Natural killer cell (primary cell): ENCODE results near the gene PEX26. TPM values are rescaled to one million over a fixed set of nuclear protein-coding genes. Genes with fewer than 3 reads are reported as not detected.

Source experiments
- ATAC-seq, 3 donors: fragments of 150-1000 bp in 2 of 3; fragments of 200-7000 bp in 1 of 3; cut with Tn5 transposase; 1 replicate in 1 of 3; 2 replicates in 2 of 3; pipeline ENCODE4 v1.10.0; 2021; ENCODE audit warnings: mild to moderate bottlenecking in 2 of 3, moderate library complexity in 2 of 3
- DNase-seq, 2 donors: peaks; one replicate each; pipeline versions ENCODE4 v3.0.0 to v3.0.0-alpha.2; 2013 to 2021; ENCODE audit warnings: mixed read lengths in 1 of 2
- H3K27ac ChIP-seq: one replicate; pipeline ENCODE4 v1.5.1; 2013; ENCODE audit warnings: mild to moderate bottlenecking, low read length
- H3K27me3 ChIP-seq: one replicate; pipeline ENCODE4 v1.6.1; 2013; ENCODE audit warnings: low read length; ENCODE audit not compliant: control insufficient read depth, insufficient read depth
- H3K36me3 ChIP-seq: one replicate; pipeline ENCODE4 v1.6.1; 2013; ENCODE audit warnings: low read length; ENCODE audit not compliant: control insufficient read depth, insufficient read depth
- H3K4me1 ChIP-seq: one replicate; pipeline ENCODE4 v1.6.1; 2013; ENCODE audit warnings: low read length; ENCODE audit not compliant: control insufficient read depth, insufficient read depth
- H3K4me3 ChIP-seq: one replicate; pipeline ENCODE4 v1.5.1; 2013; ENCODE audit warnings: low read length
- H3K9me3 ChIP-seq: one replicate; pipeline ENCODE4 v1.6.1; 2013; ENCODE audit warnings: low read length; ENCODE audit not compliant: control insufficient read depth, insufficient read depth
- H3K27ac Mint-ChIP-seq, 2 donors: one replicate each; pipeline ENCODE4 v1.8.0; 2022; ENCODE audit warnings: mild to moderate bottlenecking in 2 of 2, mixed read lengths in 2 of 2, moderate library complexity in 1 of 2
- H3K27me3 Mint-ChIP-seq, 2 donors: one replicate each; pipeline ENCODE4 v1.8.0; 2022; ENCODE audit warnings: low read depth in 2 of 2, mixed read lengths in 2 of 2
- H3K36me3 Mint-ChIP-seq: one replicate; pipeline ENCODE4 v1.8.0; 2022; ENCODE audit warnings: mixed read lengths
- H3K4me1 Mint-ChIP-seq, 2 donors: one replicate each; pipeline ENCODE4 v1.8.0; 2022; ENCODE audit warnings: mixed read lengths in 2 of 2
- H3K4me3 Mint-ChIP-seq: one replicate; pipeline ENCODE4 v1.8.0; 2022; ENCODE audit warnings: mild to moderate bottlenecking, moderate library complexity, mixed read lengths
- H3K9me3 Mint-ChIP-seq, 2 donors: one replicate each; pipeline ENCODE4 v1.8.0; 2022; ENCODE audit warnings: mixed read lengths in 2 of 2
- WGBS: methylation state at CpG from one replicate; pipeline ENCODE4 v1.1.7; 2013; ENCODE audit warnings: missing lambda C conversion rate; ENCODE audit not compliant: insufficient coverage; 5-methylcytosine and 5-hydroxymethylcytosine counted together
- intact Hi-C: fragments of 100-400 bp; cut with micrococcal nuclease; formaldehyde crosslinking; loops from one replicate; pipeline ENCODE4 v1.14.2; 2022
- total RNA-seq, 4 donors: library from RNA; stranded (reverse); fragments of 120-200 nt in 1 of 4; gene quantifications; one replicate each; pipeline versions ENCODE4 v1.2.3 to v1.2.4, GENCODE V29; 2013 to 2022
- TF ChIP-seq, protein P1 (sequence below): fragments of 200-600 bp; IDR thresholded peaks from one replicate; pipeline ENCODE4 v1.8.0; 2022; ENCODE audit warnings: antibody characterized with exemption

PEX26 gene
- total RNA-seq, 3 donors from 2014 or later (not counting 1 experiment from before 2014, with no cell fraction given), result 27.6 to 37.4 (median 31.2) TPM

GRCh38 chr22:18110954-18111758, 33.4 kb downstream of the PEX26 start:
- no peak for DNase-seq
- intact Hi-C loops, result no loop called here
- H3K9me3 Mint-ChIP-seq, result no peaks in the 10 kb centered on the region
- H3K9me3 ChIP-seq, result no peaks in the 10 kb centered on the region
- TF ChIP-seq, protein P1, sequence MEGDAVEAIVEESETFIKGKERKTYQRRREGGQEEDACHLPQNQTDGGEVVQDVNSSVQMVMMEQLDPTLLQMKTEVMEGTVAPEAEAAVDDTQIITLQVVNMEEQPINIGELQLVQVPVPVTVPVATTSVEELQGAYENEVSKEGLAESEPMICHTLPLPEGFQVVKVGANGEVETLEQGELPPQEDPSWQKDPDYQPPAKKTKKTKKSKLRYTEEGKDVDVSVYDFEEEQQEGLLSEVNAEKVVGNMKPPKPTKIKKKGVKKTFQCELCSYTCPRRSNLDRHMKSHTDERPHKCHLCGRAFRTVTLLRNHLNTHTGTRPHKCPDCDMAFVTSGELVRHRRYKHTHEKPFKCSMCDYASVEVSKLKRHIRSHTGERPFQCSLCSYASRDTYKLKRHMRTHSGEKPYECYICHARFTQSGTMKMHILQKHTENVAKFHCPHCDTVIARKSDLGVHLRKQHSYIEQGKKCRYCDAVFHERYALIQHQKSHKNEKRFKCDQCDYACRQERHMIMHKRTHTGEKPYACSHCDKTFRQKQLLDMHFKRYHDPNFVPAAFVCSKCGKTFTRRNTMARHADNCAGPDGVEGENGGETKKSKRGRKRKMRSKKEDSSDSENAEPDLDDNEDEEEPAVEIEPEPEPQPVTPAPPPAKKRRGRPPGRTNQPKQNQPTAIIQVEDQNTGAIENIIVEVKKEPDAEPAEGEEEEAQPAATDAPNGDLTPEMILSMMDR, result no peak
- peak overlapping the region; percentile 31 for H3K4me3 ChIP-seq
- no peak for ATAC-seq
- WGBS, result 37% methylated on average over 38 of the region's 39 CpGs
- H3K36me3 ChIP-seq, result no peaks in the 10 kb centered on the region
- peaks cover 50% of the 10 kb centered on the region for H3K4me1 ChIP-seq
- peaks cover 12 to 15% of the 10 kb centered on the region in 2 donors for H3K27me3 Mint-ChIP-seq
- H3K4me3 Mint-ChIP-seq, result peak overlapping the region; percentile 69
- peaks cover under 1% of the 10 kb centered on the region for H3K36me3 Mint-ChIP-seq
- peaks cover 24 to 33% of the 10 kb centered on the region in 2 donors for H3K4me1 Mint-ChIP-seq
- peaks cover 6% of the 10 kb centered on the region for H3K27me3 ChIP-seq
- no peak overlapping the region for H3K27ac Mint-ChIP-seq
- H3K27ac ChIP-seq, result no peak overlapping the region

DNA sequence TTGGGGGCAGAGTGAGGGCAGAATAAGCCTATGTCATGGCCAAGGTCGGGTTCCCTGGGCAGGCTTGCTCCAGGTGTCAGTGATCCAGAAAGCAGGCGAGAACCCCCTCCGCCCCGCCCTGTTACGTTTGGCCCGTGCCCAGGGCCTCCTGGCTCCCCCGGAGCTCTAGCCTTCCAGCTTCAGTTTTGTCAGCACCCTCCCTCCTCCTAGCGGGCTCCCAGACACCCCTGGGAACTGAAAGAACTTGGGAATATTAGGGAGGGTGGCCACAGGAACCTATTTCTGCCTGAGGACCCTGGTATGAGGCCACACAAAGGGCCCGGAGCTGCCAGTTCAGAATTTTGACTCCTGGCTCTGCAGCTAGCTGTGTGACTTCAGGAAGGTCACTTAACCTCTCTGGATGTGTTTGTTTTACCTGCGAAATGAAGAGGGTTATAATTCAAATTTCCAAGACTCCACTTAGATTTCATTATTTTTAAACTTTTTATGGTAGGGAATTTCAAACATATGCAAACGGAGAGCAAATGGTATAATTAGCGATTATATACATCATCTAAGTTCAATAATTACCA, 34.1 kb downstream of the PEX26 start:
- H3K27ac ChIP-seq, result no peak overlapping the region
- no peaks in the 10 kb centered on the region for H3K36me3 ChIP-seq
- intact Hi-C loops, result no loop called here
- no peak for ATAC-seq
- H3K4me1 ChIP-seq, result peaks cover 51% of the 10 kb centered on the region
- H3K36me3 Mint-ChIP-seq, result no peaks in the 10 kb centered on the region
- no peaks in the 10 kb centered on the region for H3K9me3 ChIP-seq
- H3K27me3 ChIP-seq, result peaks cover 6% of the 10 kb centered on the region
- peak overlapping the region; percentile 6 for H3K4me3 Mint-ChIP-seq
- peaks cover 12 to 15% of the 10 kb centered on the region in 2 donors for H3K27me3 Mint-ChIP-seq
- no peak for DNase-seq
- H3K4me3 ChIP-seq, result no peak overlapping the region
- WGBS, result 73% methylated on average over 9 of the region's 12 CpGs
- H3K9me3 Mint-ChIP-seq, result no peaks in the 10 kb centered on the region
- H3K4me1 Mint-ChIP-seq, result peaks cover 24 to 33% of the 10 kb centered on the region in 2 donors
- no peak overlapping the region for H3K27ac Mint-ChIP-seq
- TF ChIP-seq, protein P1, result no peak

GRCh38 chr22:18112440-18112839, 34.6 kb downstream of the PEX26 start:
- H3K36me3 ChIP-seq, result no peaks in the 10 kb centered on the region
- intact Hi-C loops, result no loop called here
- H3K27ac ChIP-seq, result no peak overlapping the region

More at GRCh38 chr22:18112440-18112839, 34.6 kb downstream of the PEX26 start:
- TF ChIP-seq, protein P1, result no peak
- Histone ChIP-seq H3K4me3 (no peak overlapping the region), H3K9me3 (no peaks in the 10 kb centered on the region), H3K27me3 (peaks cover 6% of the 10 kb centered on the region), H3K4me1 (peaks cover 51% of the 10 kb centered on the region)
- ATAC-seq (no peak), DNase-seq (no peak)
- Mint-ChIP-seq H3K4me3 (no peak overlapping the region), H3K27ac (no peak overlapping the region), H3K4me1 (peaks cover 24 to 33% of the 10 kb centered on the region in 2 donors), H3K27me3 (peaks cover 12 to 15% of the 10 kb centered on the region in 2 donors), H3K9me3 (no peaks in the 10 kb centered on the region), H3K36me3 (no peaks in the 10 kb centered on the region)
- WGBS, result 80% methylated on average over 4 of the region's 6 CpGs
